Mesenchymal stem cell (in vitro differentiated cells and primary cell): ENCODE results near the gene SLIT3.

ENCODE experiments used
- DNase-seq: peaks from one replicate; pipeline ENCODE4 v3.0.0-alpha.2; 2013
- H2AFZ ChIP-seq: one replicate; pipeline ENCODE4 v1.6.1; 2013; ENCODE audit warnings: low read depth, mild to moderate bottlenecking, control low read depth, inconsistent platforms, low read length, moderate library complexity
- H2AK5ac ChIP-seq: 2 replicates; pipeline ENCODE4 v1.6.1; 2013; ENCODE audit warnings: low read length, moderate library complexity, mild to moderate bottlenecking, inconsistent platforms; ENCODE audit not compliant: severe bottlenecking
- H2BK120ac ChIP-seq: one replicate; pipeline ENCODE4 v1.6.1; 2013; ENCODE audit warnings: low read depth, mild to moderate bottlenecking, inconsistent platforms, low read length, moderate library complexity
- H2BK12ac ChIP-seq, 2 experiments: one replicate each; pipeline ENCODE4 v1.6.1; 2013; ENCODE audit warnings: inconsistent platforms in 2 of 2, low read length in 2 of 2, mild to moderate bottlenecking in 2 of 2, moderate library complexity in 2 of 2, control low read depth in 1 of 2
- H2BK15ac ChIP-seq: one replicate; pipeline ENCODE4 v1.6.1; 2013; ENCODE audit warnings: mild to moderate bottlenecking, low read depth, inconsistent platforms; ENCODE audit not compliant: poor library complexity, severe bottlenecking
- H2BK5ac ChIP-seq: 2 replicates; pipeline ENCODE4 v1.6.1; 2013; ENCODE audit warnings: low read depth, mild to moderate bottlenecking, low read length, control low read depth, inconsistent platforms; ENCODE audit not compliant: poor library complexity, severe bottlenecking
- H3K14ac ChIP-seq, 2 experiments: one replicate each; pipeline ENCODE4 v1.6.1; 2013; ENCODE audit warnings: inconsistent platforms in 2 of 2, low read length in 2 of 2, control low read depth in 1 of 2, mild to moderate bottlenecking in 1 of 2, moderate library complexity in 1 of 2
- H3K18ac ChIP-seq, 2 experiments: one replicate each; pipeline ENCODE4 v1.6.1; 2013; ENCODE audit warnings: inconsistent platforms in 2 of 2, low read length in 2 of 2, control low read depth in 1 of 2, low read depth in 1 of 2, mild to moderate bottlenecking in 1 of 2
- H3K23ac ChIP-seq, 2 experiments: one replicate each; pipeline ENCODE4 v1.6.1; 2013; ENCODE audit warnings: inconsistent platforms in 2 of 2, low read length in 2 of 2, mild to moderate bottlenecking in 2 of 2, moderate library complexity in 2 of 2, control low read depth in 1 of 2
- H3K27ac ChIP-seq: 2 replicates; pipeline ENCODE4 v1.5.1; 2013; ENCODE audit warnings: mild to moderate bottlenecking, moderate library complexity, low read length, control low read depth, inconsistent platforms; ENCODE audit not compliant: poor library complexity, severe bottlenecking
- H3K27me3 ChIP-seq, 2 experiments: 2 replicates each; pipeline versions ENCODE4 v1.6.1 to v1.7.0; 2013; ENCODE audit warnings: low read length in 2 of 2, mild to moderate bottlenecking in 2 of 2, moderate library complexity in 2 of 2, control low read depth in 1 of 2, inconsistent platforms in 1 of 2; ENCODE audit not compliant: control insufficient read depth in 1 of 2, insufficient read depth in 1 of 2
- H3K36me3 ChIP-seq, 2 experiments: 2 replicates each; pipeline versions ENCODE4 v1.6.1 to v1.7.0; 2013; ENCODE audit warnings: low read length in 2 of 2, control low read depth in 1 of 2, inconsistent platforms in 1 of 2, low read depth in 1 of 2, mild to moderate bottlenecking in 1 of 2; ENCODE audit not compliant: insufficient read depth in 2 of 2, control insufficient read depth in 1 of 2
- H3K4ac ChIP-seq, 2 experiments: one replicate each; pipeline ENCODE4 v1.6.1; 2013; ENCODE audit warnings: inconsistent platforms in 2 of 2, low read length in 2 of 2, mild to moderate bottlenecking in 2 of 2, moderate library complexity in 2 of 2, control low read depth in 1 of 2, low read depth in 1 of 2
- H3K4me1 ChIP-seq: 2 replicates; pipeline ENCODE4 v1.6.1; 2013; ENCODE audit warnings: low read depth, low read length, control low read depth; ENCODE audit not compliant: control insufficient read depth, insufficient read depth
- H3K4me2 ChIP-seq: 2 replicates; pipeline ENCODE4 v1.6.1; 2013; ENCODE audit warnings: low read length, mild to moderate bottlenecking, inconsistent platforms; ENCODE audit not compliant: poor library complexity, severe bottlenecking
- H3K4me3 ChIP-seq, 2 experiments: 2 replicates each; pipeline versions ENCODE4 v1.5.1 to v1.7.0; 2013; ENCODE audit warnings: low read length in 2 of 2, mild to moderate bottlenecking in 2 of 2, control low read depth in 1 of 2, low read depth in 1 of 2; ENCODE audit not compliant: insufficient read depth in 1 of 2
- H3K79me1 ChIP-seq: replicated peaks from 2 replicates; pipeline ENCODE4 v1.6.1; 2013; ENCODE audit warnings: mild to moderate bottlenecking, control low read depth, low read length, inconsistent platforms; ENCODE audit not compliant: poor library complexity, severe bottlenecking
- H3K9ac ChIP-seq: 2 replicates; pipeline ENCODE4 v1.7.0; 2013; ENCODE audit warnings: mild to moderate bottlenecking, low read length, moderate library complexity
- H3K9me3 ChIP-seq: 2 replicates; pipeline ENCODE4 v1.7.0; 2013; ENCODE audit warnings: mild to moderate bottlenecking, low read length; ENCODE audit not compliant: control insufficient read depth
- H4K8ac ChIP-seq: one replicate; pipeline ENCODE4 v1.6.1; 2013; ENCODE audit warnings: inconsistent platforms, mild to moderate bottlenecking, low read length, moderate library complexity
- H4K91ac ChIP-seq: one replicate; pipeline ENCODE4 v1.6.1; 2013; ENCODE audit warnings: mild to moderate bottlenecking, low read length, inconsistent platforms
- WGBS: methylation state at CpG from one replicate; pipeline ENCODE4 v1.1.7; 2013; ENCODE audit warnings: mixed read lengths; 5-methylcytosine and 5-hydroxymethylcytosine counted together

SLIT3 gene

GRCh38 chr5:168788786-168789185 lies 512.2 kb downstream of the SLIT3 start:
- Histone ChIP-seq H3K18ac (no peak overlapping the region), H3K4me1 (no peaks in the 10 kb centered on the region), H3K14ac (no peak overlapping the region), H2BK120ac (no peak overlapping the region), H3K36me3 (peaks cover 0 to 86% of the 10 kb centered on the region in 2 experiments), H3K79me1 (no peaks in the 10 kb centered on the region), H2BK12ac (no peak overlapping the region), H3K27ac (no peak overlapping the region), H4K91ac (no peak overlapping the region), H3K4me3 (no peak overlapping the region), H4K8ac (no peak overlapping the region), H2AFZ (no peak overlapping the region), H3K9ac (no peak overlapping the region), H3K27me3 (no peaks in the 10 kb centered on the region), H2BK5ac (no peak overlapping the region), H2AK5ac (no peak overlapping the region), H3K9me3 (peaks cover 3% of the 10 kb centered on the region), H3K4me2 (no peak overlapping the region), H2BK15ac (no peak overlapping the region), H3K23ac (no peak overlapping the region), H3K4ac (no peak overlapping the region)
- whole genome bisulfite sequencing, result 100% methylated on average over 2 of the region's 3 CpGs
- DNase-seq, result no peak

GRCh38 chr5:168788107-168788506 lies 512.8 kb downstream of the SLIT3 start:
- Histone ChIP-seq H2AFZ (no peak overlapping the region), H3K27ac (no peak overlapping the region), H3K27me3 (no peaks in the 10 kb centered on the region), H2AK5ac (no peak overlapping the region), H3K4ac (no peak overlapping the region), H3K79me1 (no peaks in the 10 kb centered on the region), H2BK12ac (no peak overlapping the region), H3K36me3 (peaks cover 0 to 88% of the 10 kb centered on the region in 2 experiments), H2BK5ac (no peak overlapping the region), H3K9me3 (peaks cover 6% of the 10 kb centered on the region), H4K8ac (no peak overlapping the region), H3K4me2 (no peak overlapping the region), H3K9ac (no peak overlapping the region), H3K23ac (no peak overlapping the region), H2BK15ac (no peak overlapping the region), H3K18ac (no peak overlapping the region), H3K4me1 (no peaks in the 10 kb centered on the region), H4K91ac (no peak overlapping the region), H3K4me3 (no peak overlapping the region), H3K14ac (no peak overlapping the region), H2BK120ac (no peak overlapping the region)
- 91% methylated on average over 3 of the region's 4 CpGs for WGBS
- DNase-seq, result no peak

- Histone ChIP-seq H3K14ac (no peak overlapping the region), H3K36me3 (peaks cover 0 to 89% of the 10 kb centered on the region in 2 experiments), H2BK5ac (no peak overlapping the region), H3K23ac (no peak overlapping the region), H2BK12ac (no peak overlapping the region), H3K4ac (no peak overlapping the region), H3K4me3 (no peak overlapping the region), H4K8ac (no peak overlapping the region), H2BK15ac (no peak overlapping the region), H3K4me2 (no peak overlapping the region), H3K27me3 (no peaks in the 10 kb centered on the region), H3K9me3 (peaks cover 6% of the 10 kb centered on the region), H3K18ac (no peak overlapping the region), H3K27ac (no peak overlapping the region), H3K9ac (no peak overlapping the region), H4K91ac (no peak overlapping the region), H3K79me1 (no peaks in the 10 kb centered on the region), H2BK120ac (no peak overlapping the region), H3K4me1 (no peaks in the 10 kb centered on the region), H2AK5ac (no peak overlapping the region), H2AFZ (no peak overlapping the region)
- no peak for DNase-seq
- 45% methylated on average over 3 of the region's 3 CpGs for WGBS
Measured at GRCh38 chr5:168786147-168786546, 514.8 kb downstream of the SLIT3 start.

GRCh38 chr5:168784454-168784853 lies 516.5 kb downstream of the SLIT3 start:
- H2BK5ac ChIP-seq, result no peak overlapping the region
- no peaks in the 10 kb centered on the region for H3K27me3 ChIP-seq
- H3K23ac ChIP-seq, result no peak overlapping the region
- H3K27ac ChIP-seq, result no peak overlapping the region
- H2BK12ac ChIP-seq, result no peak overlapping the region
- H3K4ac ChIP-seq, result no peak overlapping the region
- H3K9me3 ChIP-seq, result peaks cover 6% of the 10 kb centered on the region
- H4K91ac ChIP-seq, result no peak overlapping the region
- H3K18ac ChIP-seq, result no peak overlapping the region
- no peaks in the 10 kb centered on the region for H3K79me1 ChIP-seq
- H3K4me1 ChIP-seq, result no peaks in the 10 kb centered on the region
- 93% methylated on average over 3 of the region's 4 CpGs for WGBS
- H3K4me2 ChIP-seq, result no peak overlapping the region
- H4K8ac ChIP-seq, result peak overlapping the region; percentile 30
- H3K9ac ChIP-seq, result no peak overlapping the region
- H2BK120ac ChIP-seq, result no peak overlapping the region
- peaks cover 0 to 97% of the 10 kb centered on the region in 2 experiments for H3K36me3 ChIP-seq
- H2AFZ ChIP-seq, result no peak overlapping the region
- no peak overlapping the region for H3K4me3 ChIP-seq
- no peak overlapping the region for H2BK15ac ChIP-seq
- DNase-seq, result no peak
- H3K14ac ChIP-seq, result no peak overlapping the region
- no peak overlapping the region for H2AK5ac ChIP-seq
